ENCODE measurements around the gene AGBL1.

Gene AGBL1

DNA sequence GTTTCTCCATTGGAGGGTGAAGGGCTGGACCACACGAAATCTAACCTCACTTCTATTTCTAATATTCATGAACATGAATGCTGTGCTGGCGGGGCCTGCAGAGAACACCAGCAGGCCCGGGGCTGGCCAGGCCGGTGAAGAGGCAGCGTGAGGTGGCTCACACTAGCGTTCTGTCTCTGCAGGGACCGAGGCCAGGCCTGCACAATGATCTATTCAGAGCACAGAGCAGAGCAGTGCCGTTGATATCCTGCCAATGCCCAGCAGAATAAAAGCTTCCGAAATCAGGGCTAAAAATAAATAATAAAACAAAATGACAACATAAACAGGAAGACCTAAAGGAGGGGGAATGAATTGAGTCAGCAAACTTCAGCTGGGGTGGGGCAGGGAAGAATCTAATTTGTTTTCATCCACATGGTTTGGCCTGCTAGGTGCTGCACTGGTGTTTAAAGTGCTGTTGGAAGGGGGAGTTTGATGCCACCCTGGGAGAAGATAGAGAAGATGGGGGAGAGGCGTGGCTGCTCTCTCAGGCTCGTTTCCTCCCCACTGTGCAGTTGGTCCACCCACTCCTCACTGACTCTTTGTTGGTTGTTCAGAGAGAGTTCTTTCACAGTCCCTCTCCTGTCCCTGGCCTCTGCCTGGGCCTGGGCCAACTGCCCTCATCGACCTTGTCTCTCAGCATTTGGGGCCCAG is 837.1 kb downstream of the AGBL1 start:
- H3K27me3 ChIP-seq (replicated peaks; ENCODE audit: control insufficient read depth, insufficient read depth, low read length), result no peaks in the 10 kb centered on the region
- H3K36me3 ChIP-seq (ENCODE audit: control insufficient read depth, insufficient read depth, low read length), result no peaks in the 10 kb centered on the region
- DNase-seq (ENCODE audit: extremely low read depth, insufficient read length), result no peak
- no peak for TF ChIP-seq CTCF (IDR thresholded peaks at IDR 0.05; ENCODE audit: insufficient read depth, low read length, poor library complexity, severe bottlenecking)
- no peak overlapping the region for H3K4me3 ChIP-seq (replicated peaks; ENCODE audit: low read depth, low read length)

DNA sequence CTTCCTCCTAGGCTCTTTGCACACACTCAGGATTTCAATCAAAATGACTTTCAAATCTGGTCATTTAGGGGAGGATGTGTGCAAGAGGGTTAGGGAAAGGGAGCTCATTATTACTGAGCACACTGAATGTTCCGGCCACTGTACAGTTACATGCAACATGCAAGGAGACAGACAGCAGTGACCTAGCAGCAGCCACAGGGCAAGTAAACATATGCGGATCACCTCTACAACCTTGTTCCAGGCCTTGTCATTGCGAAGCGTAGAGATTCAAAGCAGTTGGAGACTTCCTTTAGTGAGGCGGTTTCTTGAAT is 837.6 kb downstream of the AGBL1 start:
- no peak for DNase-seq (ENCODE audit: extremely low read depth, insufficient read length)
- no peak overlapping the region for H3K4me3 ChIP-seq (replicated peaks; ENCODE audit: low read depth, low read length)
- TF ChIP-seq CTCF (IDR thresholded peaks at IDR 0.05; ENCODE audit: insufficient read depth, low read length, poor library complexity, severe bottlenecking), result no peak
- H3K27me3 ChIP-seq (replicated peaks; ENCODE audit: control insufficient read depth, insufficient read depth, low read length), result no peaks in the 10 kb centered on the region
- H3K36me3 ChIP-seq (ENCODE audit: control insufficient read depth, insufficient read depth, low read length), result no peaks in the 10 kb centered on the region

DNA sequence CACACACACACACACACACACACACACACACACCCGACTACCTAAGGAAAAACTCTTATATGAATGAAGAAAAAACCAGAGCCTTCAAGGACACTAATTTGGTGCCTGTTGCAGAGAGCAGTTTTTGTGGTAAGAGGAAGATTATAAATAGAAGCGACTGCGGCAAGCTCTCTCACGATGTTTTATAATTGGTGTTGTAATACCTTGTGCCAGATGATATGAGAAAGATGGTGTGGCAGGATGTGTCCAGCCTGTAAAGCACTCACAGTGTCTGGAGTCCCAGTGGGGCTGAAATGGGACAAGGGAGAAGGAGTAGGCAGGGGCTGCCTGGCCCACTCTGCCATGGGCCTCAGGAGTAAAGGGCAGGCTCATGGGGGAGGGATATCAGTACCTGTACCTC is 839.9 kb downstream of the AGBL1 start:
- Histone ChIP-seq H3K27me3 (replicated peaks; ENCODE audit: control insufficient read depth, insufficient read depth, low read length) (no peaks in the 10 kb centered on the region), H3K36me3 (ENCODE audit: control insufficient read depth, insufficient read depth, low read length) (no peaks in the 10 kb centered on the region), H3K4me3 (replicated peaks; ENCODE audit: low read depth, low read length) (no peak overlapping the region)
- no peak for TF ChIP-seq CTCF (IDR thresholded peaks at IDR 0.05; ENCODE audit: insufficient read depth, low read length, poor library complexity, severe bottlenecking)
- no peak for DNase-seq (ENCODE audit: extremely low read depth, insufficient read length)

- no peak for TF ChIP-seq CTCF (IDR thresholded peaks at IDR 0.05; ENCODE audit: insufficient read depth, low read length, poor library complexity, severe bottlenecking)
- DNase-seq (ENCODE audit: extremely low read depth, insufficient read length), result no peak
Observed at GRCh38 chr15:86929461-86929860, 849.8 kb downstream of the AGBL1 start.

DNA sequence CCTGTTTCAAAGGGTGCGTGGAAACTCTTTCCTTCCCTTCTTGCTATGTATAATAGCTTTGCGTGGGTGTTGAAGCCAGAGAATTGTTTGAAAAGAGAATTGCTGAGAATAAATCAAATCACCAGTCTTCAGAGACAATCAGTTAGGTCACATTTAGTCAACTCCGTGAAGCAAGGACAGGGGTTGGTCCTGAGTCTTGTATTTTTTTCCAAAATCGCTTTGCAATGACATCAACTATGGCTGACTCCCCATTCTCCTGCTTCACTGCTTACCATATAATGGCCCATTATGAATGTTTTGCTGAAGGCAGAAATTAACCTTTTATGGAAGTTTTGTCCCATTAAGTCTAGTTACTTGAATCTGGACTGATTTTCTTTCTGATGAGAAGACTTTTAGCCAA is 852.8 kb downstream of the AGBL1 start:
- H3K4me3 ChIP-seq (replicated peaks; ENCODE audit: low read depth, low read length), result no peak overlapping the region
- H3K27me3 ChIP-seq (replicated peaks; ENCODE audit: control insufficient read depth, insufficient read depth, low read length), result no peaks in the 10 kb centered on the region
- H3K36me3 ChIP-seq (ENCODE audit: control insufficient read depth, insufficient read depth, low read length), result no peaks in the 10 kb centered on the region
- DNase-seq (ENCODE audit: extremely low read depth, insufficient read length), result no peak
- TF ChIP-seq CTCF (IDR thresholded peaks at IDR 0.05; ENCODE audit: insufficient read depth, low read length, poor library complexity, severe bottlenecking), result no peak

More at GRCh38 chr15:86929461-86929860, 849.8 kb downstream of the AGBL1 start:
- no peak overlapping the region for H3K4me3 ChIP-seq (replicated peaks; ENCODE audit: low read depth, low read length)
- H3K36me3 ChIP-seq (ENCODE audit: control insufficient read depth, insufficient read depth, low read length), result no peaks in the 10 kb centered on the region
- no peaks in the 10 kb centered on the region for H3K27me3 ChIP-seq (replicated peaks; ENCODE audit: control insufficient read depth, insufficient read depth, low read length)

GRCh38 chr15:86935841-86936240 is 856.2 kb downstream of the AGBL1 start:
- TF ChIP-seq CTCF (IDR thresholded peaks at IDR 0.05; ENCODE audit: insufficient read depth, low read length, poor library complexity, severe bottlenecking), result no peak
- H3K36me3 ChIP-seq (ENCODE audit: control insufficient read depth, insufficient read depth, low read length), result no peaks in the 10 kb centered on the region
- no peak for DNase-seq (ENCODE audit: extremely low read depth, insufficient read length)
- H3K4me3 ChIP-seq (replicated peaks; ENCODE audit: low read depth, low read length), result no peak overlapping the region
- H3K27me3 ChIP-seq (replicated peaks; ENCODE audit: control insufficient read depth, insufficient read depth, low read length), result no peaks in the 10 kb centered on the region
